K562 (cell line): ENCODE data around the gene C2orf42. TPM values are rescaled to one million over a fixed set of nuclear protein-coding genes. Genes with fewer than 3 reads are reported as not detected.

ENCODE experiments used
- CEBPG ChIP-seq, 3 experiments: fragments of 200-800 bp in 1 of 3; sonication (Bioruptor generic) in 1 of 3; sonication (generic) in 1 of 3; formaldehyde crosslinking in 1 of 3; IDR thresholded peaks in 2 of 3; conservative IDR thresholded peaks in 1 of 3; 2 replicates each; pipeline versions ENCODE4 v1.6.1 to v1.8.0; 2016 to 2022; ENCODE audit warnings: missing compliant biosample characterization in 2 of 3, missing genetic modification characterization in 2 of 3, mild to moderate bottlenecking in 1 of 3, missing genetic modification reagents in 1 of 3
- DNMT1 ChIP-seq: fragments of 450-650 bp; IDR thresholded peaks from 2 replicates; pipeline ENCODE4 v1.6.1; 2016; ENCODE audit warnings: antibody characterized with exemption, mild to moderate bottlenecking
- ETV1 ChIP-seq: fragments of 450-650 bp; conservative IDR thresholded peaks from 2 replicates; pipeline ENCODE4 v1.6.1; 2016; ENCODE audit warnings: missing genetic modification characterization, control low read depth, low read depth, missing compliant biosample characterization
- HDAC1 ChIP-seq, 2 experiments: fragments of 450-650 bp; IDR thresholded peaks; 2 replicates each; pipeline ENCODE4 v1.6.1; 2016 to 2017; ENCODE audit warnings: inconsistent platforms in 1 of 2, mild to moderate bottlenecking in 1 of 2, moderate library complexity in 1 of 2
- LEF1 ChIP-seq: fragments of 450-650 bp; IDR thresholded peaks from 2 replicates; pipeline ENCODE4 v1.6.1; 2016; ENCODE audit warnings: mild to moderate bottlenecking
- MAZ ChIP-seq, 2 experiments: fragments of 450-650 bp in 1 of 2; sonication (generic) in 1 of 2; formaldehyde crosslinking; IDR thresholded peaks in 1 of 2; conservative IDR thresholded peaks in 1 of 2; 2 replicates each; pipeline versions ENCODE4 v1.4.0 to v1.5.0; 2020; ENCODE audit warnings: mild to moderate bottlenecking in 1 of 2, missing genetic modification reagents in 1 of 2
- MGA ChIP-seq: fragments of 450-650 bp; IDR thresholded peaks from 2 replicates; pipeline ENCODE4 v1.6.1; 2016; ENCODE audit warnings: mild to moderate bottlenecking, moderate library complexity
- POLR2H ChIP-seq: IDR thresholded peaks from 2 replicates; pipeline ENCODE4 v1.6.1; 2016; ENCODE audit warnings: missing genetic modification characterization, low read depth, mild to moderate bottlenecking, control low read depth, missing compliant biosample characterization, moderate library complexity
- XRCC3 ChIP-seq: fragments of 450-650 bp; IDR thresholded peaks from 2 replicates; pipeline ENCODE4 v1.6.1; 2017; ENCODE audit warnings: mild to moderate bottlenecking, moderate library complexity
- ZBTB17 ChIP-seq: fragments of 450-650 bp; formaldehyde crosslinking; IDR thresholded peaks from 2 replicates; pipeline ENCODE4 v1.4.0; 2020; ENCODE audit warnings: mild to moderate bottlenecking
- polyA plus RNA-seq, 8 experiments: library from polyadenylated mRNA; depleted of rRNA in 4 of 8; stranded (reverse) in 5 of 8; unstranded in 3 of 8; fragments of >200 nt; fragmentation: Nextera tagmentation in 2 of 8; fragmentation: Illumina TruSeq in 1 of 8; extraction: Ambion mirVana in 2 of 8; extraction: Trizol in 1 of 8; gene quantifications; 2 replicates each; pipeline versions ENCODE4 v1.2.1 to v1.2.3, GENCODE V29; 2011 to 2014; ENCODE audit warnings: inconsistent platforms in 1 of 8, missing spikeins in 1 of 8
- total RNA-seq, 7 experiments: library from RNA; depleted of rRNA in 6 of 7; stranded (reverse); fragments of >200 nt in 6 of 7; fragmentation: Illumina TruSeq in 2 of 7; extraction: Trizol in 2 of 7; gene quantifications; 2 replicates each; pipeline versions ENCODE4 v1.2.1 to v1.2.3, GENCODE V29; 2011 to 2021; ENCODE audit warnings: low replicate concordance in 1 of 7
- TF ChIP-seq, protein P1 (sequence below), 2 experiments: fragments of 450-650 bp in 1 of 2; sonication (generic) in 1 of 2; formaldehyde crosslinking in 1 of 2; IDR thresholded peaks in 1 of 2; conservative IDR thresholded peaks in 1 of 2; 2 replicates each; pipeline versions ENCODE4 v1.6.1 to v1.8.1; 2016 to 2023; ENCODE audit warnings: mild to moderate bottlenecking in 2 of 2, moderate library complexity in 2 of 2, inconsistent platforms in 1 of 2, missing genetic modification reagents in 1 of 2

Gene C2orf42
- total and polyA plus RNA-seq, 9 of the 15 experiments (the other 6 are each of a cell fraction or from before 2014, with no cell fraction given) = 4.6 to 10.9 (median 7.5) TPM

DNA sequence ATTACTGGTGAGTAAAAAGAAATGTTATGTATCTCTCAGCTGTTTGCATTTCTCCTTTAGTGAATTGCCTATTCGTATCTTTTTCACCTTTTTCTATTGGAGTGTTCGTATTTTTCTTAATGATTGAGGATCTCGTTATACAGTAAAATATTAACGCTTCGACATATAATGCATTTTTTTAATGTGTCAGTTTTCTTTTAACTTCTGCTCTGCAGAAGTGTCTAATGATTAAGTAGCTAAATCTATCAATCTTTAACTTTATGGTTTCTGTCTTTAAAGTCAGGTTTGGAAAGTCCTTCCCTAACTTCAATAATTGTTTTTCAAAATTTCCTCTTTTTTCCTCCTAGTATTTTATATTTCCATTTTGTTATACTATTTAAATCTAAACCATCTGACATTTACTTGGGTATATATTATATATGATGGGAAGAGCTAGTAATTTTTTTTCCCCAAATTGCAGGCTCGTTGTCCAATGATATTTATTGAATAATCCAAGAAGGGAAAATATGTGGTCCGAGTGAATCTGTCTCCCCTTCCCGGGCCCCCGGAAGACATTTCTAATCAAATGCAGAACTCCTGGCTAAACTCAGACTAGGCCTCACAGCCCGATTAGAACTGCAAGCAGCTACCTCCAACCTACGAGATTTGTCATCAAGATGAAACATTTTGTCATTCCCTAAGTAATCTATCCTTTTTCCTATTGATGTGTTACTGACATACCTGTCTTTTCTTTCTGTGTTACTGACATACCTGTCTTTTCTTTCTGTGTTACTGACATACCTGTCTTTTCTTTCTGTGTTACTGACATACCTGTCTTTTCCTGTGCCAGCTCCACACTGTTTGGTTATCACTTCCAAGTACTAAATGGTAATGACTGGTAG lies 86.3 kb downstream of the C2orf42 start (continued):
- 0 out of 2 replicates have a peak, but pooled peaks have one; percentile 24 for TF ChIP-seq ETV1 (tag)
- no peak for TF ChIP-seq XRCC3
- peak; percentile 83 for TF ChIP-seq POLR2H (tag)
- peak; percentile 97 for TF ChIP-seq LEF1
- peak; percentile 99 for TF ChIP-seq ZBTB17 (CRISPR knock-in tag)
- TF ChIP-seq MGA = no peak
- TF ChIP-seq CEBPG (CRISPR knock-in tag; IDR thresholded peaks at IDR 0.05) = no peak
- TF ChIP-seq CEBPG (tag; conservative IDR thresholded peaks at IDR 0.05 in 1 of 2, IDR thresholded peaks at IDR 0.05 in 1 of 2) = 0 out of 4 replicates have a peak, but pooled peaks of 1 of the 2 experiments have one; percentile 19
- TF ChIP-seq, protein P1, sequence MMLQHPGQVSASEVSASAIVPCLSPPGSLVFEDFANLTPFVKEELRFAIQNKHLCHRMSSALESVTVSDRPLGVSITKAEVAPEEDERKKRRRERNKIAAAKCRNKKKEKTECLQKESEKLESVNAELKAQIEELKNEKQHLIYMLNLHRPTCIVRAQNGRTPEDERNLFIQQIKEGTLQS (IDR thresholded peaks at IDR 0.05) = peak; percentile 23; the same call in 1 of the 2 replicates
- TF ChIP-seq, protein P1 (CRISPR knock-in tag; conservative IDR thresholded peaks at IDR 0.05) = no peak
- peak; percentile 43 to 48; a peak in 2 of 4 replicates for TF ChIP-seq HDAC1 (IDR thresholded peaks at IDR 0.05)
- peak; percentile 87; the same call in 1 of the 2 replicates for TF ChIP-seq DNMT1
- peak; percentile 9 to 58; a peak in 3 of 4 replicates for TF ChIP-seq MAZ (CRISPR knock-in tag; conservative IDR thresholded peaks at IDR 0.05 in 1 of 2, IDR thresholded peaks at IDR 0.05 in 1 of 2)
